Ishikawa (cell line): ENCODE measurements around the gene GSN.

Experiments
- CEBPB ChIP-seq: IDR thresholded peaks from 2 replicates; pipeline ENCODE4 v1.6.1; 2012
- CREB1 ChIP-seq: IDR thresholded peaks from 2 replicates; pipeline ENCODE4 v1.6.1; 2012; ENCODE audit warnings: low read depth
- EGR1 ChIP-seq: IDR thresholded peaks from 2 replicates; pipeline ENCODE4 v1.6.1; 2012
- EP300 ChIP-seq: IDR thresholded peaks from 2 replicates; pipeline ENCODE4 v1.6.1; 2012; ENCODE audit warnings: borderline replicate concordance
- FOXM1 ChIP-seq: IDR thresholded peaks from 2 replicates; pipeline ENCODE4 v1.6.1; 2012; ENCODE audit warnings: low read depth, borderline replicate concordance
- NFIC ChIP-seq: IDR thresholded peaks from 2 replicates; pipeline ENCODE4 v1.6.1; 2012
- RAD21 ChIP-seq: IDR thresholded peaks from 2 replicates; pipeline ENCODE4 v1.6.1; 2012; ENCODE audit warnings: low read depth
- TAF1 ChIP-seq: IDR thresholded peaks from 2 replicates; pipeline ENCODE4 v1.6.1; 2012; ENCODE audit warnings: low read depth, mild to moderate bottlenecking
- TCF12 ChIP-seq: IDR thresholded peaks from 2 replicates; pipeline ENCODE4 v1.6.1; 2012; ENCODE audit warnings: low read depth
- TEAD4 ChIP-seq: IDR thresholded peaks from 2 replicates; pipeline ENCODE4 v1.6.1; 2012
- YY1 ChIP-seq: IDR thresholded peaks from 2 replicates; pipeline ENCODE4 v1.6.1; 2012; ENCODE audit warnings: low read depth
- ZBTB7A ChIP-seq: IDR thresholded peaks from 2 replicates; pipeline ENCODE4 v1.6.1; 2012; ENCODE audit warnings: low read depth
- TF ChIP-seq, protein P1 (sequence below): IDR thresholded peaks from 2 replicates; pipeline ENCODE4 v1.6.1; 2012
- TF ChIP-seq, protein P2 (sequence below): IDR thresholded peaks from 2 replicates; pipeline ENCODE4 v1.6.1; 2012
- TF ChIP-seq, protein P3 (sequence below): IDR thresholded peaks from 2 replicates; pipeline ENCODE4 v1.6.1; 2012; ENCODE audit warnings: low read depth, mild to moderate bottlenecking

The GSN gene

DNA sequence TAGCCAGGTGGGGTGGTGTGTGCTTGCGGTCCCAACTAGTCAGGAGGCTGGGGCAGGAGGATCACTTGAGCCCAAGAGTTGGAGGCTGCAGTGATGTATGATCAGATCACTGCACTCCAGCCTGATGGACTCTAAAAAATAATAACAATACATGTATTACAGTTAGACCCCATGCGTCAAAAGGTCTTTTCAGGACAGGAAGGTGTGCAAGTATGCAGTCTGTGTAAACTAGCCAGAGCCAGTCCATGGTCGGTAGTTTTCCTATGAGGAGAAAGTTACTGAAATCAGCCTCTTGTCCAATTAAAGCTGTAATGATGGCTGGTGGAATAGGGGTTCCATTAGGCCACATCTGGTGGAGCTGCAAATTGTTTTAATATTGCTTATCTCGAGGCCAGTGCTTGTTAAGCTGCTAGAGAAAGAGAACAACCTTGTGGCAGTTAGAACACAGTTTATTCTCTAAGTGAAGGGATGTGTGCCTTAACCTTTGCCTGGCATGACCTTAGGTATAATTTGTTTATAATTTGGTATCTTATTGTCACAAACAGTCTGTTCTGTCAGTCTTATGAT is 103.6 kb downstream of the GSN start:
- no peak for TF ChIP-seq TCF12
- TF ChIP-seq CREB1 = no peak
- TF ChIP-seq, protein P1, sequence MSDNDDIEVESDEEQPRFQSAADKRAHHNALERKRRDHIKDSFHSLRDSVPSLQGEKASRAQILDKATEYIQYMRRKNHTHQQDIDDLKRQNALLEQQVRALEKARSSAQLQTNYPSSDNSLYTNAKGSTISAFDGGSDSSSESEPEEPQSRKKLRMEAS = no peak
- TF ChIP-seq, protein P2, sequence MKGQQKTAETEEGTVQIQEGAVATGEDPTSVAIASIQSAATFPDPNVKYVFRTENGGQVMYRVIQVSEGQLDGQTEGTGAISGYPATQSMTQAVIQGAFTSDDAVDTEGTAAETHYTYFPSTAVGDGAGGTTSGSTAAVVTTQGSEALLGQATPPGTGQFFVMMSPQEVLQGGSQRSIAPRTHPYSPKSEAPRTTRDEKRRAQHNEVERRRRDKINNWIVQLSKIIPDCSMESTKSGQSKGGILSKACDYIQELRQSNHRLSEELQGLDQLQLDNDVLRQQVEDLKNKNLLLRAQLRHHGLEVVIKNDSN = no peak
- TF ChIP-seq ZBTB7A = no peak
- no peak for TF ChIP-seq RAD21
- no peak for TF ChIP-seq NFIC
- TF ChIP-seq YY1 = no peak
- no peak for TF ChIP-seq TAF1
- TF ChIP-seq FOXM1 = no peak
- TF ChIP-seq CEBPB = no peak

DNA sequence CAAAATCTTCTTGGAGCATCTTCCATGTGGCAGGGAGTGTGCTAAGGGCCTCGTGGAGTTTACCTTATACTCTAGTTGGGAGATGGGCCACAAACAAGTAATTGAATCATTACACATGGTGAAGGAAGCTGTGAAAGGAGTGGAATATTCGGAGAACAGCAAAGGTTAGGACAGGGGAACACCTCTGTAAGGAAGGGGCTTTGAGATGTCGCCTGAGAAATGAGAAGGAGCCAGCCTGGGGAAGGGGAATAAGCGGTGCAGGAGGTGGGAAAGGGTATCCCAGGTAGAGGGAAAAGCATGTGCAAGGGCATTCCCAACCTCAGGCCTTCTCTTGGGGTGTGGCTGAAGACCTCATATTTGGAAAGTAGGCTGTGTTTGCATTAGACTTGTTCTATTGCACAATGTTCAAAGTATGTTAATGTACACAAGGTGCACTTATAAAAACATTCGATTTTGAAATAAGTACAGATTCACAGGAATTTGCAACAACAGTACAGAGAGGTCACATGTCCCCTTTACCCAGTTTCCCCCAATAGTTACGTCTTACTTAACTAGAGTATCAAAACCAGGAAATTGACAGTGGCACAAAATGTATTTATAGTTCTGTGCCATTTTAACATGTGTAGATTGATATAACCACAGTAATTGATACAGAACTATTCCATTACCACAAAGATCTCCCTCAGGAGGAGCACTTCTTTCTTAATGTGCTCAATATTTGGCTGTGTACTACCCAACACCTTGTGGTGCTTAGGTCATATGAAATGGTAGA is 104.5 kb downstream of the GSN start:
- TF ChIP-seq CEBPB (0 out of 2 replicates have a peak, but pooled peaks have one; percentile 18), TAF1 (no peak), EGR1 (no peak), EP300 (no peak), RAD21 (no peak)
- TF ChIP-seq, protein P2 = no peak

DNA sequence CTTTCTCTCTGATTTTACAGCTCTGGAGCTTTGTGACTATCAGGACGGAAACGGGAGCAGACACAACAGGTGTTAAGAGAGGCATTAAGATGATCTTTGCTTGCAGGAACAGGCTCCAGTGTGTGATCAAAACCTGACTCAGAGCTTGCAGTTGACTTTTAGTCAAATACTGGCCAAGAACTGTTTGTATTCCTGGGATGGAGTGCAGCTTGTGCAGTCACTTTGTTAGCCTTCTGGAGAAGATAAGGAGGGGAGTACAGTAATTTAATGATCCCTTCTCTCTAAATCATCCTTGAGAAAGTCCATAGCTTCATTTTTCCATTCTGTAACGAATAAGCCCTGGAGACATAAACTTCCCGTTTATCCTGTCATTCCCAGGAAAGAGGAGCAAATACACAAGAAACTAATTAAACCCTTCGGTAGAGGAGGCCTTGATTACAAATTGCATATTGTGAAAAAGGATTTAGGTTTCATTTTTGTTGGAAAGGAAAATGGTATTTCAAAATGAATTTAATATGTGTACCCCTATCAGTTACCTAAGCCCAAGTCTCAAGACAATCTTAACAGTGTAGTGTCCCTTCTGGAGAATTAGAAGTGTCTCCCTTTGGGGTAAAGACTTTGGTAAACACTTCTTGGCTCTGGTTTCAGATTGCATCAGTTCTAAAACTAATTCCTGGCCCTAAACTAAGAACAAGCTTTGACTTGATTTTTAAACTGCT is 105.2 kb downstream of the GSN start:
- TF ChIP-seq, protein P2 = no peak
- TF ChIP-seq RAD21 (no peak), FOXM1 (no peak), ZBTB7A (no peak), TAF1 (no peak), NFIC (no peak), TEAD4 (no peak), EGR1 (no peak), YY1 (no peak), TCF12 (no peak), EP300 (no peak)
- TF ChIP-seq, protein P3, sequence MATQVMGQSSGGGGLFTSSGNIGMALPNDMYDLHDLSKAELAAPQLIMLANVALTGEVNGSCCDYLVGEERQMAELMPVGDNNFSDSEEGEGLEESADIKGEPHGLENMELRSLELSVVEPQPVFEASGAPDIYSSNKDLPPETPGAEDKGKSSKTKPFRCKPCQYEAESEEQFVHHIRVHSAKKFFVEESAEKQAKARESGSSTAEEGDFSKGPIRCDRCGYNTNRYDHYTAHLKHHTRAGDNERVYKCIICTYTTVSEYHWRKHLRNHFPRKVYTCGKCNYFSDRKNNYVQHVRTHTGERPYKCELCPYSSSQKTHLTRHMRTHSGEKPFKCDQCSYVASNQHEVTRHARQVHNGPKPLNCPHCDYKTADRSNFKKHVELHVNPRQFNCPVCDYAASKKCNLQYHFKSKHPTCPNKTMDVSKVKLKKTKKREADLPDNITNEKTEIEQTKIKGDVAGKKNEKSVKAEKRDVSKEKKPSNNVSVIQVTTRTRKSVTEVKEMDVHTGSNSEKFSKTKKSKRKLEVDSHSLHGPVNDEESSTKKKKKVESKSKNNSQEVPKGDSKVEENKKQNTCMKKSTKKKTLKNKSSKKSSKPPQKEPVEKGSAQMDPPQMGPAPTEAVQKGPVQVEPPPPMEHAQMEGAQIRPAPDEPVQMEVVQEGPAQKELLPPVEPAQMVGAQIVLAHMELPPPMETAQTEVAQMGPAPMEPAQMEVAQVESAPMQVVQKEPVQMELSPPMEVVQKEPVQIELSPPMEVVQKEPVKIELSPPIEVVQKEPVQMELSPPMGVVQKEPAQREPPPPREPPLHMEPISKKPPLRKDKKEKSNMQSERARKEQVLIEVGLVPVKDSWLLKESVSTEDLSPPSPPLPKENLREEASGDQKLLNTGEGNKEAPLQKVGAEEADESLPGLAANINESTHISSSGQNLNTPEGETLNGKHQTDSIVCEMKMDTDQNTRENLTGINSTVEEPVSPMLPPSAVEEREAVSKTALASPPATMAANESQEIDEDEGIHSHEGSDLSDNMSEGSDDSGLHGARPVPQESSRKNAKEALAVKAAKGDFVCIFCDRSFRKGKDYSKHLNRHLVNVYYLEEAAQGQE = no peak
- TF ChIP-seq, protein P1 = no peak

DNA sequence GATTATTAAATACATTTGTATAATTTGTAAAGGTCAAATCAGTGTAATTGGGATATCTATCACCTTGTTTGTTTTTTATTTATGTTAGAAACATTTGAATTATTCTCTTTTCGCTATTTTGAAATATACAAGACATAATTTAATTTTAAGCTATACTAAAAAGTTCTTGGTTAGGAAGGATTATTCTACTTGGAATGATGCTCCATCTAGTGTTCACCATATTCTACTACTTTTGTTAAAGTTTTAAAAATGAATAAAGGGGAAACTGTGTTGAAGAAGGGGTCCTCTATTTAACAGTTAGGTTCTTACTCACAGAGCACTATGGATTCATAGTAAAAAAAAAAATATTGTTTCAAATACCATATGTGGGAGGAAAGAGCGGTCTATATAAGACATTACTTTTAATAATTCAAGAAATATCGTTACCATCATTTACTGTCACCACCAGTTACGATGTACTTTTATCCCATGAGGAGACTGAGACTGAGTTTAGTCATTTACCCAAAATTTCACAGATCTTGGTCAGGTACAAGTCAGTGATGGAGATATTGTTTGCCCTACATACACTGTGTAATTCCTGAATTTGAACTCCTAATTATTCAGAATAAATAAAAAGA is 108.4 kb downstream of the GSN start:
- TF ChIP-seq CEBPB = no peak
- no peak for TF ChIP-seq TCF12
- TF ChIP-seq, protein P1 = no peak
- TF ChIP-seq EGR1 = no peak
- TF ChIP-seq RAD21 = peak; percentile 47; the same call in 1 of the 2 replicates
- TF ChIP-seq FOXM1 = no peak

DNA sequence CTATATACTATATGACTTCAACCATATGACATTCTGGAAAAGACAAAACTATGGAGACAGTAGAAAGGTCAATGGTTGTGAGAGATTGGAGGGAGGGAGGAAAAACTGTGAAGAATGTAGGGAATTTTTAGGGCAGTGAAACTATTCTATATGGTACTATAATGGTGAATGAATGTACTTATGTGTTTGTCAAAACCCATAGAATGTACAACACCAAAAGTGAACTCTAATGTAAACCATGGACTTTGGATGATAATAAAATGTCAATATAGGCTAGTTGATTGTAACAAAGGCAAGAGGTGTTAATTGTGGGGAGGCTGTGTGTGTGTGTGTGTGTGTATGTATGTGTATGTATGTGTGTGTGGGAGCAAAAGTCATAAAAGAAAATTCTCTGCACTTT is 112.9 kb downstream of the GSN start:
- TF ChIP-seq, protein P3 = no peak
- TF ChIP-seq TAF1 (no peak), TCF12 (no peak), CEBPB (no peak), YY1 (no peak), NFIC (no peak), EP300 (no peak), TEAD4 (no peak), FOXM1 (no peak), RAD21 (no peak), CREB1 (no peak), ZBTB7A (no peak), EGR1 (no peak)
- TF ChIP-seq, protein P1 = no peak
- TF ChIP-seq, protein P2 = no peak
